ENCODE data around the gene DACH1. TPM values are rescaled to one million over a fixed set of nuclear protein-coding genes. Genes with fewer than 3 reads are reported as not detected.

DACH1 gene
- total RNA-seq, 1 donor from 2014 or later, result 1.6 TPM

GRCh38 chr13:71477735-71478134 lies 389.3 kb downstream of the DACH1 start:
- no peak for DNase-seq (ENCODE audit: low read depth)
- H3K4me1 ChIP-seq (ENCODE audit: insufficient read depth, low read length), result no peaks in the 10 kb centered on the region
- Mint-ChIP-seq H3K9me3 (ENCODE audit: unreplicated experiment) (no peaks in the 10 kb centered on the region), H3K27ac (ENCODE audit: unreplicated experiment) (no peak overlapping the region), H3K4me1 (ENCODE audit: low read depth, unreplicated experiment) (no peaks in the 10 kb centered on the region), H3K36me3 (ENCODE audit: low read depth, unreplicated experiment) (no peaks in the 10 kb centered on the region), H3K4me3 (ENCODE audit: unreplicated experiment) (no peak overlapping the region), H3K27me3 (ENCODE audit: low read depth, unreplicated experiment) (no peaks in the 10 kb centered on the region)
- no peak overlapping the region for H3K4me3 ChIP-seq (ENCODE audit: insufficient read depth, low read depth, low read length)
- no peaks in the 10 kb centered on the region for H3K79me2 ChIP-seq (ENCODE audit: insufficient read depth, low read length)
- no peak for FAIRE-seq
- H3K4me2 ChIP-seq (ENCODE audit: low read length), result no peak overlapping the region
- H3K27me3 ChIP-seq (ENCODE audit: insufficient read depth, low read length), result no peaks in the 10 kb centered on the region
- H3K9ac ChIP-seq (ENCODE audit: low read length), result no peak overlapping the region
- TF ChIP-seq CTCF (IDR thresholded peaks at IDR 0.05; ENCODE audit: insufficient read depth, low read depth, low read length) (peak; percentile 53), EZH2 (IDR thresholded peaks at IDR 0.05; ENCODE audit: insufficient read depth, low read length) (no peak)
- no peaks in the 10 kb centered on the region for H3K36me3 ChIP-seq (ENCODE audit: insufficient read depth, low read length)
- H3K9me3 ChIP-seq (ENCODE audit: insufficient read depth, low read depth, low read length), result no peaks in the 10 kb centered on the region
- no peak overlapping the region for H3K27ac ChIP-seq (ENCODE audit: low read depth, low read length)
- no peak overlapping the region for H2AFZ ChIP-seq (ENCODE audit: low read depth, low read length)
- H4K20me1 ChIP-seq (ENCODE audit: insufficient read depth, low read length), result no peaks in the 10 kb centered on the region

GRCh38 chr13:71474936-71475335 lies 392.1 kb downstream of the DACH1 start:
- no peaks in the 10 kb centered on the region for H3K36me3 ChIP-seq (ENCODE audit: insufficient read depth, low read length)
- H3K9me3 ChIP-seq (ENCODE audit: insufficient read depth, low read depth, low read length), result no peaks in the 10 kb centered on the region
- no peak overlapping the region for H3K4me3 ChIP-seq (ENCODE audit: insufficient read depth, low read depth, low read length)
- DNase-seq (ENCODE audit: low read depth) (no peak), FAIRE-seq (no peak)
- H3K4me3 Mint-ChIP-seq (ENCODE audit: unreplicated experiment), result no peak overlapping the region
- H3K27me3 ChIP-seq (ENCODE audit: insufficient read depth, low read length), result no peaks in the 10 kb centered on the region
- H2AFZ ChIP-seq (ENCODE audit: low read depth, low read length), result no peak overlapping the region
- H3K79me2 ChIP-seq (ENCODE audit: insufficient read depth, low read length), result no peaks in the 10 kb centered on the region
- H3K9ac ChIP-seq (ENCODE audit: low read length), result no peak overlapping the region
- H3K4me1 Mint-ChIP-seq (ENCODE audit: low read depth, unreplicated experiment), result no peaks in the 10 kb centered on the region
- no peaks in the 10 kb centered on the region for H3K36me3 Mint-ChIP-seq (ENCODE audit: low read depth, unreplicated experiment)
- H3K9me3 Mint-ChIP-seq (ENCODE audit: unreplicated experiment), result no peaks in the 10 kb centered on the region
- TF ChIP-seq EZH2 (IDR thresholded peaks at IDR 0.05; ENCODE audit: insufficient read depth, low read length), result no peak
- H3K27ac Mint-ChIP-seq (ENCODE audit: unreplicated experiment), result no peak overlapping the region
- H3K4me1 ChIP-seq (ENCODE audit: insufficient read depth, low read length), result no peaks in the 10 kb centered on the region
- no peak overlapping the region for H3K4me2 ChIP-seq (ENCODE audit: low read length)
- no peaks in the 10 kb centered on the region for H3K27me3 Mint-ChIP-seq (ENCODE audit: low read depth, unreplicated experiment)
- H4K20me1 ChIP-seq (ENCODE audit: insufficient read depth, low read length), result no peaks in the 10 kb centered on the region
- no peak overlapping the region for H3K27ac ChIP-seq (ENCODE audit: low read depth, low read length)

GRCh38 chr13:71469626-71470025 lies 397.4 kb downstream of the DACH1 start:
- no peaks in the 10 kb centered on the region for H4K20me1 ChIP-seq (ENCODE audit: insufficient read depth, low read length)
- H3K79me2 ChIP-seq (ENCODE audit: insufficient read depth, low read length), result no peaks in the 10 kb centered on the region
- no peaks in the 10 kb centered on the region for H3K36me3 ChIP-seq (ENCODE audit: insufficient read depth, low read length)
- Mint-ChIP-seq H3K27me3 (ENCODE audit: low read depth, unreplicated experiment) (no peaks in the 10 kb centered on the region), H3K4me3 (ENCODE audit: unreplicated experiment) (no peak overlapping the region), H3K9me3 (ENCODE audit: unreplicated experiment) (no peaks in the 10 kb centered on the region), H3K27ac (ENCODE audit: unreplicated experiment) (no peak overlapping the region), H3K36me3 (ENCODE audit: low read depth, unreplicated experiment) (no peaks in the 10 kb centered on the region), H3K4me1 (ENCODE audit: low read depth, unreplicated experiment) (no peaks in the 10 kb centered on the region)
- TF ChIP-seq CTCF (IDR thresholded peaks at IDR 0.05; ENCODE audit: insufficient read depth, low read depth, low read length), result no peak
- TF ChIP-seq EZH2 (IDR thresholded peaks at IDR 0.05; ENCODE audit: insufficient read depth, low read length), result no peak
- H3K27me3 ChIP-seq (ENCODE audit: insufficient read depth, low read length), result no peaks in the 10 kb centered on the region
- H2AFZ ChIP-seq (ENCODE audit: low read depth, low read length), result no peak overlapping the region
- DNase-seq (ENCODE audit: low read depth), result no peak
- no peak overlapping the region for H3K9ac ChIP-seq (ENCODE audit: low read length)
- no peak for FAIRE-seq
- H3K4me1 ChIP-seq (ENCODE audit: insufficient read depth, low read length), result no peaks in the 10 kb centered on the region
- no peak overlapping the region for H3K27ac ChIP-seq (ENCODE audit: low read depth, low read length)
- H3K4me3 ChIP-seq (ENCODE audit: insufficient read depth, low read depth, low read length), result no peak overlapping the region
- no peaks in the 10 kb centered on the region for H3K9me3 ChIP-seq (ENCODE audit: insufficient read depth, low read depth, low read length)
- no peak overlapping the region for H3K4me2 ChIP-seq (ENCODE audit: low read length)
